ENCODE results near the gene NUTM2E.
"Not testable (repeated sequence)": the region's sequence is repeated elsewhere in the genome, so short reads cannot be mapped to it uniquely, and the experiment has no call there.

- not testable (repeated sequence) for TF ChIP-seq CTCF (IDR thresholded peaks at IDR 0.05; ENCODE audit: extremely low read depth in 1 of 2, insufficient read depth in 1 of 2, low read depth in 1 of 2, low read length in 2 of 2); MAX (IDR thresholded peaks at IDR 0.05; ENCODE audit: insufficient read depth, insufficient read length); POLR2AphosphoS5 (IDR thresholded peaks at IDR 0.05; ENCODE audit: insufficient read depth, low read depth, low read length); GATA2 (IDR thresholded peaks at IDR 0.05; ENCODE audit: insufficient read depth, insufficient read length, low read depth, low read length); FOS (IDR thresholded peaks at IDR 0.05; ENCODE audit: borderline replicate concordance, insufficient read depth, low read length); POLR2A (IDR thresholded peaks at IDR 0.05; ENCODE audit: low read depth, low read length); EZH2 (IDR thresholded peaks at IDR 0.05; ENCODE audit: borderline replicate concordance, low read depth, low read length, severe bottlenecking)
Observed at GRCh38 chr10:79869439-79870097, 43.0 kb downstream of the NUTM2E start.

Data from endothelial cell of umbilical vein (primary cell).